Measurements from ENCODE around the gene PTPN23. TPM values are rescaled to one million over a fixed set of nuclear protein-coding genes. Genes with fewer than 3 reads are reported as not detected.
"Not testable (repeated sequence)": the region's sequence is repeated elsewhere in the genome, so short reads cannot be mapped to it uniquely, and the experiment has no call there.

Gene PTPN23
- total and polyA plus RNA-seq, 9 of the 15 experiments (the other 6 are each of a cell fraction or from before 2014, with no cell fraction given), result 0.41 to 58.7 (median 7.2) TPM

GRCh38 chr3:47360110-47360517, 20.7 kb upstream of the PTPN23 start:
- H2AFZ ChIP-seq (ENCODE audit: low read depth, low read length); H3K79me2 ChIP-seq (ENCODE audit: control insufficient read depth, insufficient read depth, low read length); BruUV-seq (replicated peaks); POLR2A ChIA-PET; H3K9me3 ChIP-seq (replicated peaks; ENCODE audit: control insufficient read depth, insufficient read depth, low read depth, low read length); H4K20me1 ChIP-seq (replicated peaks; ENCODE audit: control insufficient read depth, insufficient read depth, low read length); H3K27ac ChIP-seq (ENCODE audit: extremely low read depth, low read depth, low read length); H3K9ac ChIP-seq (ENCODE audit: insufficient read depth in 1 of 2, low read depth in 2 of 2, low read length in 2 of 2); CTCF ChIA-PET (ENCODE audit: low intra/inter-chr PET ratio); H3K4me2 ChIP-seq (ENCODE audit: insufficient read depth, low read length); H3K4me3 ChIP-seq; H3K36me3 ChIP-seq (ENCODE audit: control insufficient read depth, insufficient read depth, low read length); FAIRE-seq; in situ Hi-C loops (cut with MboI); ATAC-seq; H3K27me3 ChIP-seq (ENCODE audit: control insufficient read depth in 2 of 2, insufficient read depth in 2 of 2, low read length in 2 of 2); intact Hi-C loops (cut with micrococcal nuclease); H3K4me1 ChIP-seq (replicated peaks in 1 of 2; ENCODE audit: control insufficient read depth in 2 of 2, insufficient read depth in 2 of 2, low read length in 2 of 2); DNase-seq (ENCODE audit: extremely low read depth in 1 of 4, low spot score in 3 of 4); H3K9me1 ChIP-seq (ENCODE audit: control insufficient read depth, insufficient read depth, low read length); TF ChIP-seq ATF3 (CRISPR knock-in tag; conservative IDR thresholded peaks at IDR 0.05); MYBL2 (CRISPR knock-in tag; IDR thresholded peaks at IDR 0.05; ENCODE audit: borderline replicate concordance): not testable (repeated sequence)
- 0 out of 2 replicates have a peak, but pooled peaks have one; percentile 18 for TF ChIP-seq SMARCE1 (IDR thresholded peaks at IDR 0.05)
- peak; percentile 27; the same call in 1 of the 2 replicates for TF ChIP-seq CC2D1A (IDR thresholded peaks at IDR 0.05)
- TF ChIP-seq CBX1 (IDR thresholded peaks at IDR 0.05; ENCODE audit: low read depth), result peak; percentile 28; the same call in 1 of the 2 replicates
- TF ChIP-seq TRIM28 (IDR thresholded peaks at IDR 0.05), result peak; percentile 91
- peak; percentile 26; the same call in 1 of the 2 replicates for TF ChIP-seq ARID1B (IDR thresholded peaks at IDR 0.05)
- peak; percentile 83 for TF ChIP-seq ATF3 (IDR thresholded peaks at IDR 0.05)
- peak in 1 of 2 experiments; percentile 96; a peak in 2 of 3 replicates for TF ChIP-seq CBX3 (IDR thresholded peaks at IDR 0.05; ENCODE audit: borderline replicate concordance in 1 of 2, low read length in 2 of 2)
- peak; percentile 32; the same call in 1 of the 2 replicates for TF ChIP-seq CBX5 (IDR thresholded peaks at IDR 0.05; ENCODE audit: borderline replicate concordance, low read depth)
- 0 out of 2 replicates have a peak, but pooled peaks have one; percentile 24 for TF ChIP-seq DPF2 (IDR thresholded peaks at IDR 0.05)
- TF ChIP-seq ZEB2 (IDR thresholded peaks at IDR 0.05), result peak; percentile 80
- peak; percentile 70; the same call in 1 of the 2 replicates for TF ChIP-seq XRCC3 (IDR thresholded peaks at IDR 0.05)
- peak; percentile 96 for TF ChIP-seq ZNF280A (IDR thresholded peaks at IDR 0.05; ENCODE audit: low read depth, partially characterized antibody)
- TF ChIP-seq TRIM24 (IDR thresholded peaks at IDR 0.05), result peak; percentile 44 to 81; a peak in 2 of 4 replicates
- peak; percentile 64 for TF ChIP-seq MYBL2 (IDR thresholded peaks at IDR 0.05; ENCODE audit: low read depth)
- 38% methylated on average over 4 of the region's 4 CpGs for WGBS (ENCODE audit: insufficient coverage, low coverage, missing lambda C conversion rate)
